SH-SY5Y (cell line): ENCODE results near the gene RAD51.

Experiments
- GATA2 ChIP-seq: IDR thresholded peaks from 2 replicates; pipeline ENCODE4 v1.6.1; 2011; ENCODE audit warnings: mild to moderate bottlenecking, low read depth, low read length
- GATA3 ChIP-seq: IDR thresholded peaks from 2 replicates; pipeline ENCODE4 v1.6.1; 2011; ENCODE audit warnings: low read depth, mild to moderate bottlenecking, low read length, moderate library complexity

- TF ChIP-seq GATA3 (no peak), GATA2 (no peak)
Measured at GRCh38 chr15:40769274-40770146, 74.5 kb downstream of the RAD51 start, which contains the start of gene C15orf62.
